ENCODE results near the gene OBSCN.
"Not testable (repeated sequence)": the region's sequence is repeated elsewhere in the genome, so short reads cannot be mapped to it uniquely, and the experiment has no call there.

OBSCN gene

DNA sequence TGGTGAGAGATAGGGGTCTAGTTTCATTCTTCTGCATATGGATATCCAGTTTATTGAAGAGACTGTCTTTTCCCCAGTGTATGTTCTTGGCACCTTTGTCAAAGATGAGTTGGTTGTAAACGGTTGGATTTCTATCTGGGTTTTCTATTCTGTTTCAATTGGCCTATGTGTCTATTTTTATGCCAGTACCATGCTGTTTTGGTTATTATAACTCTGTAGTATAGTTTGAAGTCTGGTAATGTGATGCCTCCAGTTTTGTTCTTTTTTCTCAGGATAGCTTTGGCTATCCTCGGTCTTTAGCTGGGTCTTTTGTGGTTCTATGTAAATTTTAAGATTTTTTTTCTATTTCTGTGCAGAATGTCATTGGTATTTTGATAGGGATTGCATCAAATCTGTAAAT lies 19.6 kb upstream of the OBSCN start:
- not testable (repeated sequence) for DNase-seq

DNA sequence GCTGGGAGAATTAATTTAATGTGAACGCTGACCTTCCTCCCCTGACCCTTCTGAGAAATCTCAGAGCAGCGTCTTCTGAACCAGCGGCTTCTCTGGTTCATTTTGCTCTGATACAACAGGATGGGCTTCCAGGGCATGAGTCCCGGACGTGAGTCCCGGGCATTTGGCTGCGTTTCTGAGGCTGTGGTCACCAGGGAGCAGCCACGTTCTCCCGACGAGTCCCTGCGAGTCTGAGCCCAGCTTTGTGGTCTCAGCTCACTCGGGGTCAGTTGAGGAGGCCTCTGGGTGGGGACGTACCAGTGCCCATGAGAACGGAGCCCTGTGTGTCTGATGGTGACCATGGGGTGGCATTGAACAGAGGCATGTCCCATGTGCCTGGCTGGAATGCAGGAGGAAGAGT lies 17.7 kb upstream of the OBSCN start:
- DNase-seq: no peak

GRCh38 chr1:228190778-228191177 lies 17.1 kb upstream of the OBSCN start:
- DNase-seq: no peak

DNA sequence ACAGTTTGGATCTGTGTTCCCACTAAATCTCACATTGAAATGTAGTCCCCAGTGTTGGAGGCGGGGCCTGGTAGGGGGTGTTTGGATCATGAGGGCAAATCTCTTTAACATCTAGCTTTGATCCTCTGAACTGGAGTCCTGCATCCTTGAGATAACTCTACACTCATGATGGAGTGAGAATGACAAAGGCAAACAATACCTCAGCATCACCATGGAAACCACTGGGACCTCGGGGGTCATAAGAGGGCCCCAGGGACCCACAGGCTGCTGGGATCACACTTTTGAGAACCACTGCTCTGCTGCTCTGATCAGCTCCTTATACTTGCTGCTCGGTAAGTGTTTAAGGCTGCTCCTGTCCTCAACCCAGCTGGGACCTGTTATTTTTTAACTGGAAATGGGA lies 13.4 kb upstream of the OBSCN start:
- DNase-seq: no peak

DNA sequence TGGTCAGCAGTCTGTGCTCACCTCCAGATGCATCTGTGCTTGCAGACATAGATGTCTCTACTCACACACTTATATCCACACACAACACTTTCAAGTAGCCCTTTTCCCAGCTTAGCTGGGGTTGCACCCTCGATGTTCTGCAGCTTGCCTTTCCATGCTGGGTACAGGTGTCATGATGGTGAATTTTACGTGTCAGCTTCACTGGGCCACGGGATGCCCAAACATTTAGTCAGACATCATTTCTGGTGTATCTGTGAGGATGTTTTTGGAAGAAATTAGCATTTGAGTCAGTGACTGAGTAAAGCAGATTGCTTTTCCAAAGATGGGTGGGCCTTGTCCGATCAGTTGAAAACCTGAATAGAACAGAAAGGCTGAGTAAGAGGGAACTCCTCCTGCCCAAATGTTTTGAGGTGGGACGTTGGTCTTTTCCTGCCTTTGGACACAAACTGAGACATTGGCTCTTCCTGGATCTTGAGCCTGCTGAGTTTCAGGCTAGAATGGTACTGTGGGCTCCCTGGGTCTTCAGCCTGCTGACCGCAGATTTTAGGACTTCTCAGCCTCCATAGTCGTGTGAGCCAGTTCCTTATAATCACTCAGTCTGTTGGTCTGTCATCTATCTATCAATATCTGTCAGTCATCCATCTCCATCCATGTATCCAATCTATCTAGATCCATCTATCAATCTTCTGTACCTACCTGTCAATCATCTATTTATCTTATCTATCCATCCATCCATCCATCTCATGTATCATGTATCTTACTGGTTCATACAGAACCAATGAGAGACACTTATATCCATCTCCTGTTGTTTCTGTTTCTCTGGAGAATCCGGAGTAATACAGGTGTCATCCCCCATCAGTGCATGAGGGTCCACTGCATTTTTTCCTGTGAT lies 12.7 kb upstream of the OBSCN start:
- no peak for DNase-seq

DNA sequence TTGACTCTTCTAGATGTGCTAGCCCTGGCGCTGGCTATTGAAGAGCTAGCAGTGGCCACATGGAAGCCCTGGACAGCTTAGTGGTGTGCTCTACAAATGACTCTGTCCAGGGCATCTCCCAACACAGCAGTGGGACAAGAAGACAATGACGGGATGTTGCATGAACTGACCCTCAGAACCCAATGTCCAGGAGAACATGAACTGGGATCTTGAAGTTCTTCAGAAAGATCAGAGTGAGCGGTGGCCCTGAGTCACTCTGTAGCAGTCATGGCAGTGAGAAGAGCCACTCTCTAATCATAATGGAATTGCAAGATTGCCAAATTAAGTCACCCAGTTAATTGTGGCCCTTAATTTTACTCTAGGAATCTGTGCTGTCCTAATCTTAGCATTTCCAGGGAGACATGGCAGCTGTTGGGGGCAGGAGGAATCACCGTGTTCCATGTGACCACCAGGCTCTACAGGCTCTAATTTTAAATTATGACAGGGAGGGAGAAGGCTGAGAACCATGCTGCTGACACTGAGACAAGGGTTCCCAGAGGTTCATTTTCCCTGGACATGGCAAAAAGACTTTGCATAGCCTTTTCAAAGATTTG lies 10.2 kb upstream of the OBSCN start:
- no peak for DNase-seq

DNA sequence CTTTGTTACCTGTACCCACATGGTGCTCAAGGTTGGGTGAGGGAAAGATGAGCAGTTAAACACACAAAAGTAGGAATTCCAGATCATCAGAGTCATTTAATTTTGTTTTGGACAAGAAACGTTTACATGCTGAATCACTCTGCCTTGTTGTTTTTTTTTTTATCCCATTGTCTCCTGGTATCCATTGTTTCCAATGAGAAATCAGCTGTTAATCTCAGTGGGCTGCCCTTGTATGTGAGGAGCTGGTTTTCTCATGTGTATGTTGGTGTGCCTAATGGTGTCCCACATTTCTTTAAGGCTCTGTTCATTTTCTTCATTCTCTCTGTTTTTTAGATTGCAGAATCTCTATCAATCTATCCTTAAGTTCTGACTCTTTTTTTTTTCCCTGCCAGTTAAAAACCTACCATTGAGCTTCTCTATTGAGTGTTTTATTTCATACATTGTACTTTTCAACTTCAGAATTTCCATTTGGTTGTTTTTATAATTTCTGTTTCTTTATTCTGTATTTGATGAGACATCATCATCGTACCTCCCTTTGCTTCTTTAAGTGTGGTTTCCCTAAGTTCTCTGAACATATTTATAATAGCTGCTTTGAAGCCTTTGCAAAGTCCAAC lies 8.8 kb upstream of the OBSCN start:
- DNase-seq: no peak

GRCh38 chr1:228204958-228205357 lies 2.9 kb upstream of the OBSCN start:
- DNase-seq: no peak

DNA sequence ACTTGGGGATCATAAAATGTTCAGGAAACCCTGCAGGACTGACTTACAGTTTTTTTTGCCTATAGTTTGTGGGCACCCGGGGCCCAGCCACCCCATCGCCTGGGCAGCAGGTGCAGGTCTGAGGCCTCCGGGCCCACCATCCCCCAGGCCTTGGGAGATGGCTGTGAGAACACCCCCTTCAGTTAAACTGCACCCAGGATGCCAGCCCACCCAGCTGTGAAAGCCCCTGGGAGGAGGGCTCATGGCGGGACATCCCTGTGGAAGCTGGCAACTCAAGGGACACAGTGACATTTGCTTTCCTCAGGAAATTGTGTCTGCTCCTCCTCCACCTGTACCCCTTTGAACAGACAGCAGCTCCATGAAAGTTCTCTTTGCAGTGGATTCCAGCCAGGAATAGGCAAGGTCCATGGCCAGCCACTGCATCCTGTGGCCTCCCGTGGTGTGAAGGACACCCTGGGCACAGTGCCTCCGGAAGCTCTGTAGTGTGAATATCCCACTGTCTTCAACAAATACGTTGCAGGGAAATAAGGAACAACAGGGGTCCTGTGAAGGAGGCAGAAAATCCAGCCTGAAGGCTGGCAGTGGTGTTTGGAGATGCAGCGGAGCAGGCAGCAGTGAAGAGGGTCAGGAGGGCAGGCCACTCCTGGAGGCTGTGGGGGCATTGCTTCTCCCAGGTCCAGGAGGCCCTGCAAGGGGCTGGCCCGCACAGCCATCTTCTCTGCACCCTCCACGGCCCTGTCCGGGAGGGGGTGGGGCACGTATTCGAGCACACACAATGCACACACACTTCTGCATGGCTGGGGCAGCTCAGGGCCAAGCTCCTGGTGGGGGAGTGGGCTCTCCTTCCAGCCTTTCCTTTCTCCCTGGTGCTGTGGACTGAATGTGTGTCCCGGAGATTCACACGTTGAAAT lies 2.1 kb upstream of the OBSCN start:
- no peak for DNase-seq

- DNase-seq: no peak
These were observed 1.1 kb upstream of the OBSCN start for GRCh38 chr1:228206582-228207351.

- DNase-seq: no peak
These were observed 448 bp upstream of the OBSCN start for GRCh38 chr1:228207381-228207810.

GRCh38 chr1:228208831-228209551 lies 1.1 kb downstream of the OBSCN start:
- no peak for DNase-seq

GRCh38 chr1:228209657-228210056 lies 1.8 kb downstream of the OBSCN start:
- DNase-seq: no peak

DNA sequence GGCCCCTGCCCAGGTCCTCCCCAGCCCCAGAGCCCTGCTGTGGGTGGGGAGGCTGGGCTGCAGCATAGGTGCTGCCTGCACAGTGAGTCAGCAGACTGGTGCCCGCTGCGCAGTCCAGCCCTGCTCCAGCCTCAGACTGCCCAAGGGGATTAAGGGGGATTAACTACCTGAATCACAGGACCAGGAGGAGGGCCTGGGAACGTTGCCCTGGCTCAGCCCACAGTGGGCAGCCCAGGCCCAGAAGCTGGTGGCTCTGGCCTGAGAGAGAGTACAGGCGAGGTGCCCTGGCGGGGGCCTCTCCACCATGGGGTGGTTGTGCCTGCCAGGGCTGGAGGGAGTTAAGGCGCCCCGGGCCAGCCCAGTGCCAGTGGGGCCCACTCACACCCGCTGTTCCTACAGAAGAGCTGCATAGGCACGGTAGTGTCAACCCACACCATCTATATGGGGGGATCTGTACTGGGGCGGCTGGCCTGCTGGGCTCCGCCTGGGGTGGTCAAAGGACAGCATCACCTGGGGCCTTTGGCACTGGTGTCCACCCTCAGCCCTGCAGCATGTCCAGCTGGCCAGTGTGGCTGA lies 2.3 kb downstream of the OBSCN start:
- no peak for DNase-seq

- no peak for DNase-seq
These were observed 3.1 kb downstream of the OBSCN start for GRCh38 chr1:228210712-228211530.

GRCh38 chr1:228211531-228212414 lies 3.9 kb downstream of the OBSCN start:
- DNase-seq: no peak

DNA sequence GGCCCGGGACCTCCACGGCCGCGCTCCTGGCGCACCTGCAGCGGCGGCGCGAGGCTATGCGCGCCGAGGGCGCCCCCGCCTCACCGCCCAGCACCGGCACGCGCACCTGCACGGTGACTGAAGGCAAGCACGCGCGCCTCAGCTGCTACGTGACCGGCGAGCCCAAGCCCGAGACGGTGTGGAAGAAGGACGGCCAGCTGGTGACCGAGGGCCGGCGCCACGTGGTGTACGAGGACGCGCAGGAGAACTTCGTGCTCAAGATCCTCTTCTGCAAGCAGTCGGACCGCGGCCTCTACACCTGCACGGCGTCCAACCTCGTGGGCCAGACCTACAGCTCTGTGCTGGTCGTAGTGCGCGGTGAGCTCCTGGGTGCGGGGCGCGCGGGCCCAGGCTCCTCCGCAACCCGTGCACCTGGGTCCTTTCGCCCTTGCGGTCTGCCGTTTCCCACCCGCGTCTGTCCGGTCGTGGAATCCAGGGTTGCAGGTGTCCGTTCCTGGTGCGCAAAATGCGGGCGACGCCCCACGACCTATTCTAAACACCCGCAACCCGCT lies 4.6 kb downstream of the OBSCN start:
- no peak for DNase-seq

- DNase-seq: peak; percentile 60
These were observed 5.4 kb downstream of the OBSCN start for GRCh38 chr1:228212966-228213844.

All from SIG-M5 (cell line).